Inferior parietal cortex (tissue), 1 donor: ENCODE results near the gene SLC22A24.
"Not testable (repeated sequence)": the region's sequence is repeated elsewhere in the genome, so short reads cannot be mapped to it uniquely, and the experiment has no call there.

ENCODE experiments used
- DNase-seq: peaks from one replicate; pipeline ENCODE4 v3.0.0-alpha.2; 2016; ENCODE audit errors: extremely low spot score

Gene SLC22A24, protein sequence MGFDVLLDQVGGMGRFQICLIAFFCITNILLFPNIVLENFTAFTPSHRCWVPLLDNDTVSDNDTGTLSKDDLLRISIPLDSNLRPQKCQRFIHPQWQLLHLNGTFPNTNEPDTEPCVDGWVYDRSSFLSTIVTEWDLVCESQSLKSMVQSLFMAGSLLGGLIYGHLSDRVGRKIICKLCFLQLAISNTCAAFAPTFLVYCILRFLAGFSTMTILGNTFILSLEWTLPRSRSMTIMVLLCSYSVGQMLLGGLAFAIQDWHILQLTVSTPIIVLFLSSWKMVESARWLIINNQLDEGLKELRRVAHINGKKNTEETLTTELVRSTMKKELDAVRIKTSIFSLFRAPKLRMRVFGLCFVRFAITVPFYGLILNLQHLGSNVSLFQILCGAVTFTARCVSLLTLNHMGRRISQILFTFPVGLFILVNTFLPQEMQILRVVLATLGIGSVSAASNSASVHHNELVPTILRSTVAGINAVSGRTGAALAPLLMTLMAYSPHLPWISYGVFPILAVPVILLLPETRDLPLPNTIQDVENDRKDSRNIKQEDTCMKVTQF

DNA sequence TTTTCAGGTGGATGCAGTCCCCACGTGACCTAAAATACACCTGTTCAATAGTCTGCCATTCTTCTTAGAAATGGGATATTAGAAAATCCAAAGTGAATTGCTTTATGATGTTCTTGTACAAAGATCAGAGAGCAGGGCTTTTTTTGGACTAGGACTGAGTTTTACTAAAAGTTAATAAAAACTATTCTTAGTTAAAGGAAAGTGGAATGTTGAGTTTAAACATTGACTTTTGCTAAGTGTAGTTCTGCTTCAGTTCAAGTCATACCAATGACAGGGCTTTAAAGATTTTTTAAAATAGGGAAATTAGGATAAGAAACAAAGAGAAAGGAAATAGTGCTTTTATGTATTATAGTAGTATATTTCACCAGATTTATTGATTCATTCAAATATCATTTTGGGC is at the start of gene SLC22A24:
SLC22A24 (minus strand) TSS at position 101 of the 400 bp plus-strand sequence. CDS start 442 bp downstream, outside the sequence.
- no peak for DNase-seq

DNA sequence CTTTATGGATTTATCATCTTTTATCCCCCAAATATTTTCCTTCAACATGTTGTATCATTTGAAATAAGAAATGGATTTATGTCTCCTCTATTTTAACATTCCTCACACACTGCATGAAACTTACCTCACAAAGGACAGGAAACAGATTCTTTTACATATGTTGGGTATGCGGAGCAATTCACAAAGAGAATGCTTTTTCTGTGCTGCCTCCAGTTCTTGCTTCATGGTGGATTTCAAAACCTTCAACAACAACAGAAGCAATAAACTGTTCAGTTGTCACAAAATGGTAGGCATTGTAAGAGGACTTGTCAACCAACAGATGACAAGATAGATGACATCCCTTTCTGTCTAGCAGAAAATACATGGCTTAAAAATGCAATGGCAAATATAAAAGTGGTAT is 36.5 kb upstream of the SLC22A24 start:
- DNase-seq = no peak

DNA sequence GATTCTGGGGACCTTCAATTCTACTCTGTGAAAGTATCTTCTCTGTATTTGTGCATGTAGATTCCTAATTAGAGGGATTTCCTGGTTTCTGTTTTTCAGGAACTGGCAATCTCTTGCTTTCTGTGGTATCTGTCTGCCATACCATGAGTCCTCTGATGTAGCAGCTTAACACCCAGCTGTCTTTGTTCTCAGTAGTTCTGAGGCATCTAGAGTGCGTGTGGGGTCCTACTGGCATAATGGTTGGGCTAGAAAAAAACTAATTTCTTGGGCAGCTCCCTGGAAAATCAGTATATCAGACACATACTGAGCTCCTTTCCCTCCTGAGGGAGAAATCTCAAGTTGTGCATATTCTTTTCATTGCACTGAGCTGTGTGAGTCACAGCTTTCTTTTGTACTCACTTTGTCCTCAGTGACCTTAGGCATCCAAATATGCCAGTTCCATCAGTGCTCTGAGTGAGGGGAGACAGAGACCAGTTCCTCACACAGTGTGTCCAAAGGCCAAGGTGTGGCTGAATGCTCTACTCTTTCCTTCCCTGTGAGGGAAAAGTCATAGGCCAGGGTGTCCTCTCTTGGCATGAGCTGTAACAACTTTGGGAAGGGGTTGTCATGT is 35.5 kb upstream of the SLC22A24 start:
- DNase-seq = no peak

DNA sequence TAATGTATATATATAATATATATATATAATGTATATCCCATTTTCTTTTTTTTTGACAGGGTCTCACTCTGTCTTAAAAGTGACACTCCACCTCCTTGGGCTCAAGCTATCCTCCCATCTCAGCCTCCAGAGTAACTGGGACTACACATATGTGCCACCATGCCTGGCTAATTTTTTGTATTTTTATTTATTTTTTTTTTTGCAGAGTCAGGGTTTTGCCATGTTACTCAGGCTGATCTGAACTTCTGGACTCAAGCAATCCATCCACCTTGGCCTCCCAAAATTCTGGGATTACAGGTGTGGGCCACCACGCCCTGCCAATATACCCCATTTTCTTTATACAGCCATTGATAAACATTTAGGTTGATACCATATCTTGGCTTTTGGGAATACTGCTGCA is 33.9 kb upstream of the SLC22A24 start:
- no peak for DNase-seq

DNA sequence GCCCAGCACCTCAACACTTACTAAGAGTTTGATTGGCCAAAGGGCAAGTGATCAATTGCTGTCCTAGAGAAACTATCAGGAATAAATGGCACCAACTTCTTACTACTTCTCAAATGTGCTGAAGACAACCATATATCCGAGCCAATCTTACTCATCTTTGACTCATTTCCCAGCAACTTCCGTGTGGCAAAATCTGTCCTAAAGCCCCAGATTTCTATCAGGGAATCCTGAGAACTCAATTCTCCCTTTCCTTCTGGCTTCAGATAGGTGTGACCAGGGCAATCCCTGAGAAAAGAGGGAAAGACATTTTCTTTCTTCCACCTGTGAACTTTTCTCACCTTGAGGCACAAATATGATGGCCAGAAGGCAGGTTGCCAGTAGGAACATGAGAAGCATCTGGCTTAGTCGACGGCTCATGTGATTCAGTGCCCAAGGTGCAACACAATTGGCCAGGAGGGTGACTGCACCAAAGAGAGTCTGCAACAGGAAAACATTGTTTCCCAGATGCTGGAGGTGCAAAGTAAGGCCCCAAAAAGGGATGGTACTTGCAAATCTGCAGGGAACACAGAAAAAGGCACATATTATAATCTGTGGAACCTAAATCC is 21.8 kb upstream of the SLC22A24 start:
- DNase-seq = no peak

DNA sequence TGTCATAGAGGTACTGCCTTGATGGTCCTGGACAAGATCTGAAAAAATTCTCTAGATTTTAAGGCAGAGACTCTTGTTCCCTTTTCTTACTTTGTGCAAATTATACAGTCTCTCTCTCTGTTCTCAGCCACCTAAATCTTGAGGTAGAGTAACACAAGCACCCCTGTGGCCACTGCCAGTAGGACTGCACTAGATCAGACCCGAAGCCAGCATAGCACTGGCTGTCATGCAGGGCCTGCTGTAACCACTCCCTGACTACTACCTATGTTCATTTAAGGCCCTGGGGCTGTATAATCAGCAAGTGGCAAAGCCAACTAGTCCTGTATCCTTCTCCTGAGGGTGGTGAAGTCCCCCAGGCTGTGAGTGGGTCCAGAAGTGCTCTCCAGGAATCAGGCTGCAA is 11.8 kb upstream of the SLC22A24 start:
- DNase-seq = no peak

DNA sequence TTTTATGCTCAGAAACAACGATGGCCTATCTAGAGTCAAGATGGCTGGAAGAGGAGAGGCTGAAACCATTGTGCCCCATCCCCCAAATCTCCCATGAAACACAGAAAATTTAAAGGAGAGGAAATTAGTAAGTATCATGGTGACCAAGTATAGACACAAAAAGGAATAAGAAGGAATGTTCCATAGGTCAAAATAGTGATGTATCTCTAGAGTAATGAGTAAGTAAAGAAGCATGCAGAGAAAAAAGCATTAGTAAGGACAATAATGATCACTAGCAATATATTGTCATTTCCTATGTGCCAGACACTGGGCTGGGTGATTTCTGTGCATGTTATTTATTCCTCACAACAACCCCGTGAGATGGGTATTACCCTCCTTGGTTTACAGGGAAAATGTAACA is 2.6 kb upstream of the SLC22A24 start:
- no peak for DNase-seq

DNA sequence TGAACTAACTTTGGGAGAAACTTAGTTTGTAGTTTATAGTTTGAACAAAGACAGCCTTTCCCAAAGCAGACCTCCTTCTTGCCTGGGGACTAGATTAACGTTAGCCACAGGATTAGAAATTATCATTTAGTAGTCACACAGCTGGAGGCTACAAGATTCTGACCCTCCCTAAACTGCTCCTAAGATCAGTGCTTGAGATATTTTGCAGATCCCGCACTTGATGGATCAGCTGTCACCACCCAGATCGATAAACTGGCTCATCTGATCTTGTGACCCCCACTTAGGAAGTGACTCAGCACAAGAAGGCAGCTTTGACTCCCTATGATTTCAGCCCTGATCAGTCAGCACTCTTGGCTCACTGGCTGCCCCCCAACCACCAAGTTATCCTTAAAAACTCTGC is 1.6 kb downstream of the SLC22A24 start:
- no peak for DNase-seq

DNA sequence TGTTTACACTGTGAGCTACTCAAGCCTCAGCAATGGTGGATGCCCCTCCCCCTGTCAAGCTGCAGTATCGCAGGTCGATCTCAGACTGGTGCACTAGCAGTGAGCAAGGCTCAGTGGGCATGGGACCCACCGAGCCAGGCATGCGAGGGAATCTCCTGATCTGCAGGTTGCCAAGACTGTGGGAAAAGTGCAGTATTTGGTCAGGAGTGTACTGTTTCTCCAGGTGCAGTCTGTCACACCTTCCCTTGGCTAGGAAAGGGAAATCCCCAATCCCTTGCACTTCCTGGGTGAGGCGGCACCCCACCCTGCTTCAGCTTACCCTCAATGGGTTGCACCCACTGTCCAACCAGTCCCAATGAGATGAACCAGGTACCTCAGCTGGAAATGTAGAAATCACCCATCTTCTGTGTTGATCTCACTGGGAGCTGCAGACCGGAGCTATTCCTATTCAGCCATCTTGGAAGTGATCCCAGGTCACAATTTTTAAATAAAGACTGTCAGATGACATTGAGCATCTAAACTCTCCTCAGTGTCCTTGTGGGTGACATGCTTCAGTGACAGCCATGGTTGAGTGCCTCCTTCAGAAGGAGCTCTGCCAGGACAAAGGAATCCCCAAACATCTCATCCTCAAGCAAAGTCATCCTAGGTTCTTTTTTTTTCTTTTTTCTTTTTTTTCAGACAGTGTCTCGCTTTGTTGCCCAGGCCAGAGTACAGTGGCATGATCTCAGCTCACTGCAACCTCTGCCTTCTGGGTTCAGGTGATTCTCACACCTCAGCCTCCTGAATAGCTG is 10.8 kb downstream of the SLC22A24 start:
- DNase-seq = no peak

DNA sequence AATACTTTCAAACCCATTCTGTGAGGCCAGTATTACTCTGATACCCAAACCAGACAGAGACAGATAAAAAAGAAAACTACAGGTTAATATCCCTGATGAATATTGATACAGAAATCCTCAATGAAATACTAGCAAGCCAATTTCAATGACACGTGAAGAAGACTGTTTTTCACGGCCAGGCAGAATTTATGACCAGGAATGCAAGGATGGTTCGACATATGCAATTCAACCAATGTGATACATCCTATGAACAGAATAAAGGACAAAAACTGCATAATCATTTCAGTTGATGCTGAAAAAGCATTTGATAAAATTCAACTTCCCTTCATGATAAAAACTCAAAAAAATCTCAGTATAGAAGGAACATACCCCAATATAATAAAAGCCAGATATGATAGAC is 44.5 kb downstream of the SLC22A24 start:
- no peak for DNase-seq

DNA sequence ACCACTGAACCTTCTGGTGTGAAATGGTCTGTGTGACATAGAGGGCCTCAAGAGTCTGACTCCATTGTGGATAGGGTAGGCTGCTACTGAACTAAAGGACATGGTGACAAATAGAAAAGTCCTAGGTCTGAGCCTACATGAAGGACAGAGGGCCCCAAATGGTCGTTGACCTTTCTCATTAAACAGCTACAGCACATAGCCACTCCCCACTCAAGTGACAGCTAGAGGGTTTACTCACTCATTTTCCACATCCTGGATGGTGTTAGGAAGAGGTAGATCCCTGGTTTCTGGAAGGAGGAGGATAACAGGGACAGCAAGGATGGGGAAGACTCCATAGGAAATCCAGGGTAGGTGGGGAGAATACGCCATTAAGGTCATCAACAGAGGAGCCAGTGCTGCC is 63.3 kb downstream of the SLC22A24 start:
- no peak for DNase-seq

DNA sequence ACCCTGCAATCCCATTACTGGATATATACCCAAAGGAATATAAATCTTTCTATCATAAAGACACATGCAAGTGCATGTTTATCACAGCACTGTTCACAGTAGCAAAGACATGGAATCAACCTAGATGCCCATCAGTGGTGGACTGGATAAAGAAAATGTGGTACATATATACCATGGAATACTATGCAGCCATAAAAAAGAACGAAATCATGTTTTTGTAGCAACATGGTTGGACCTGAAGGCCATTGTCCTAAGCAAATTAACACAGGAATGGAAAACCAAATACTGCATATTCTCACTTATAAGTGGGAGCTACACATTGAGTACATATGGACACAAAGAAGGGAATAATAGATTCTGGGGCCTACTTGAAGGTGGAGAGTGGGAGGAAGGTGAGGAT is 97.8 kb downstream of the SLC22A24 start:
- DNase-seq = not testable (repeated sequence)

DNA sequence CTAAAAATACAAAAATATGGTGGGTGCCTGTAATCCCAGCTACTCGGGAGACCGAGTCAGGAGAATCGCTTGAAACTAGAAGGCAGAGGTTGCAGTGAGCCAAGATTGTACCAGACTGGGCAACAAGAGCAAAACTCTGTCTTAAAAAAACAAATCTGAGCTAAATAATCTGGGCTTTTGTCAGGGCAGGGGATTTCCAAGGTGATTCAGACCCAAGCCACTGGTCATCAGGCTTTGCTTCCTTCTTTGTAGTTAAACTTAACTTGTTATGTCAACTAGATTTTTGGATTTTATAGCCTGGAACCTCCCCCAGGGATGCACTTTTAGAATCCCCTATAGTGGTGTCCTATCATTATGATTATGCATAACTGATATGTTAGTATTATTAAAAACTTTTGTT is 101.4 kb downstream of the SLC22A24 start:
- no peak for DNase-seq

DNA sequence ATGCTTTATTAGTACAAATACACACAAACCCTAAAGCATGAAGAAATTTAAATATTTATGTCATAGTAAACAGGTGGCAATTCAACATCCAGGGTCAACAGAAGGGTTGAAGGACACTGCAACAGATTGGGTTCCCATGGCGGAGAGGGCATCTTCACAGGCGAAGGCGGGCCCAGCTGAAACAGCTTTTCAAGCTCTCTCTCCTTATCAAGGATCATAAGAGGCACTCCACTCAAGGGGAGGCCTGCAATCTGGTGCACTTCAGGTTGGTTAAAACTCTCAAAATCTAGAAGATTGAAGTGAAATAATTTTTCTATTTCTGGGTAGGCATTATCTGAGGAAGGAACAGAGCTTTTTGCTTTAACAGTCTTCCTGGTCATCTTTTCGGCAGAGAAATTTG is 111.6 kb downstream of the SLC22A24 start:
- no peak for DNase-seq
